PC-3 (cell line): ENCODE results near the gene NAT9. TPM values are rescaled to one million over a fixed set of nuclear protein-coding genes. Genes with fewer than 3 reads are reported as not detected.
A peak's percentile ranks its signal among the peaks of the same experiment; 100 is the strongest.

ENCODE experiments used
- ATAC-seq: fragments of 200-7000 bp; cut with Tn5 transposase; 2 replicates; pipeline ENCODE4 v1.9.1; 2020; ENCODE audit warnings: mild to moderate bottlenecking, moderate library complexity
- BruUV-seq: library from RNA; stranded (reverse); fragments of 400-500 nt; replicated peaks from 2 replicates; lab custom pipeline; 2021; lab: Mats Ljungman, UMichigan
- CTCF ChIA-PET: fragments of 300-600 bp; sonication (Branson Sonifier 250); formaldehyde crosslinking; loops from one replicate; lab custom pipeline; 2022; ENCODE audit warnings: antibody characterized with exemption; lab: Charles Lee
- POLR2A ChIA-PET: fragments of 300-600 bp; sonication (Branson Sonifier 250); formaldehyde crosslinking; loops from one replicate; lab custom pipeline; 2022; ENCODE audit warnings: antibody characterized with exemption; ENCODE audit not compliant: unreplicated experiment; lab: Charles Lee
- DNase-seq: peaks from one replicate; pipeline ENCODE4 v3.0.0-alpha.2; 2015
- H2AFZ ChIP-seq: fragments of 300-600 bp; sonication (generic); 2 replicates; pipeline ENCODE4 v1.6.0; 2016; ENCODE audit warnings: antibody characterized with exemption, low read length
- H3F3A ChIP-seq: fragments of 300-600 bp; sonication (generic); one replicate; pipeline ENCODE4 v1.6.0; 2017; ENCODE audit warnings: antibody characterized with exemption, low read length, control low read depth, mild to moderate bottlenecking; ENCODE audit not compliant: unreplicated experiment
- H3K27ac ChIP-seq: fragments of 300-600 bp; sonication (generic); 2 replicates; pipeline ENCODE4 v1.5.1; 2016; ENCODE audit warnings: mild to moderate bottlenecking, low read length
- H3K27me3 ChIP-seq: fragments of 300-600 bp; sonication (generic); 2 replicates; pipeline ENCODE4 v1.6.1; 2016; ENCODE audit warnings: low read length, mixed read lengths
- H3K36me3 ChIP-seq: fragments of 300-600 bp; sonication (generic); 2 replicates; pipeline ENCODE4 v1.6.1; 2016; ENCODE audit warnings: low read depth, mixed run types, low read length, mixed read lengths
- H3K4me1 ChIP-seq: fragments of 300-600 bp; sonication (generic); 2 replicates; pipeline ENCODE4 v1.5.1; 2016; ENCODE audit warnings: low read length; ENCODE audit not compliant: insufficient read depth
- H3K4me2 ChIP-seq: fragments of 300-600 bp; sonication (generic); 2 replicates; pipeline ENCODE4 v1.6.0; 2016; ENCODE audit warnings: low read length
- H3K4me3 ChIP-seq: fragments of 300-600 bp; sonication (generic); 2 replicates; pipeline ENCODE4 v1.5.1; 2016; ENCODE audit warnings: mild to moderate bottlenecking, low read length, mixed read lengths
- H3K79me2 ChIP-seq: fragments of 300-600 bp; sonication (generic); 2 replicates; pipeline ENCODE4 v1.6.1; 2017; ENCODE audit warnings: low read length, mixed read lengths
- H3K9ac ChIP-seq: fragments of 300-600 bp; sonication (generic); 2 replicates; pipeline ENCODE4 v1.6.0; 2016; ENCODE audit warnings: mild to moderate bottlenecking, low read length
- H3K9me2 ChIP-seq: fragments of 300-600 bp; sonication (generic); replicated peaks from 2 replicates; pipeline ENCODE4 v1.6.1; 2016; ENCODE audit warnings: mixed run types, low read length, mixed read lengths
- H3K9me3 ChIP-seq: fragments of 300-600 bp; sonication (generic); 2 replicates; pipeline ENCODE4 v1.6.1; 2016; ENCODE audit warnings: low read length, mixed read lengths
- H4K20me1 ChIP-seq: fragments of 300-600 bp; sonication (generic); 2 replicates; pipeline ENCODE4 v1.6.1; 2016; ENCODE audit warnings: low read length, mixed read lengths
- CTCF ChIP-seq: fragments of 300-600 bp; sonication (generic); conservative IDR thresholded peaks from 2 replicates; pipeline ENCODE4 v1.5.1; 2017; ENCODE audit warnings: antibody characterized with exemption, low read depth, mild to moderate bottlenecking, low read length
- EZH2 ChIP-seq: fragments of 300-600 bp; sonication (generic); IDR thresholded peaks from one replicate; pipeline ENCODE4 v1.6.1; 2017; ENCODE audit warnings: antibody characterized with exemption, mild to moderate bottlenecking, low read length; ENCODE audit not compliant: unreplicated experiment
- EZH2phosphoT487 ChIP-seq: fragments of 300-600 bp; sonication (generic); IDR thresholded peaks from 2 replicates; pipeline ENCODE4 v1.6.1; 2018; ENCODE audit warnings: mild to moderate bottlenecking, antibody characterized with exemption, low read length, borderline replicate concordance
- intact Hi-C: fragments of 100-400 bp; cut with micrococcal nuclease; formaldehyde crosslinking; loops from 2 replicates; pipeline ENCODE4 v1.9.0; 2023
- total RNA-seq: library from RNA; depleted of rRNA; stranded (reverse); fragments of >200 nt; gene quantifications from 2 replicates; pipeline ENCODE4 v1.2.3, GENCODE V29; 2014

The NAT9 gene
- total RNA-seq, 1 experiment from 2014 or later, result 55.4 TPM

GRCh38 chr17:74757931-74758847, 18.0 kb downstream of the NAT9 start:
- Histone ChIP-seq H3K4me2 (no peak overlapping the region), H3K4me3 (no peak overlapping the region)

GRCh38 chr17:74757502-74757901, 18.6 kb downstream of the NAT9 start:
- H3K27ac ChIP-seq, result no peak overlapping the region
- ATAC-seq, result peak; percentile 12; the same call in 1 of the 2 replicates
- CTCF ChIA-PET, result no interaction called here

More at GRCh38 chr17:74757931-74758847, 18.0 kb downstream of the NAT9 start:
- no peak overlapping the region for H2AFZ ChIP-seq
- TF ChIP-seq CTCF (no peak), EZH2phosphoT487 (no peak), EZH2 (no peak)
- peaks cover 34% of the 10 kb centered on the region for H3K79me2 ChIP-seq
- ChIA-PET POLR2A (interaction anchor here (0.5 to 0.6 kb wide), 2 partner anchors 115 to 532 kb away, joined by 3 read pairs; no protein-coding TSS in a partner anchor), CTCF (no interaction called here)
- no peaks in the 10 kb centered on the region for H3K9me3 ChIP-seq
- intact Hi-C loops, result no loop called here
- no peak overlapping the region for H3K9ac ChIP-seq
- peak; percentile 13; the same call in 1 of the 2 replicates for ATAC-seq
- DNase-seq, result no peak
- no peaks in the 10 kb centered on the region for H3K36me3 ChIP-seq
- H3K9me2 ChIP-seq, result no peaks in the 10 kb centered on the region
- H3F3A ChIP-seq, result no peaks in the 10 kb centered on the region
- H3K27ac ChIP-seq, result no peak overlapping the region
- H3K27me3 ChIP-seq, result no peaks in the 10 kb centered on the region
- BruUV-seq, result no TSS peak
- 0 out of 2 replicates have a peak, but pooled peaks cover 4% of the 10 kb centered on the region for H4K20me1 ChIP-seq
- peaks cover 21% of the 10 kb centered on the region for H3K4me1 ChIP-seq

More at GRCh38 chr17:74757502-74757901, 18.6 kb downstream of the NAT9 start:
- POLR2A ChIA-PET, result interaction anchor here (0.5 to 0.6 kb wide), 2 partner anchors 116 to 532 kb away, joined by 3 read pairs; no protein-coding TSS in a partner anchor
- intact Hi-C loops, result no loop called here
- TF ChIP-seq CTCF, result no peak
- TF ChIP-seq EZH2phosphoT487, result no peak
- no peak for TF ChIP-seq EZH2
- no peaks in the 10 kb centered on the region for H3K27me3 ChIP-seq
- H3K79me2 ChIP-seq, result peaks cover 40% of the 10 kb centered on the region
- no peak overlapping the region for H2AFZ ChIP-seq
- peaks cover 28% of the 10 kb centered on the region for H3K4me1 ChIP-seq
- H3F3A ChIP-seq, result no peaks in the 10 kb centered on the region
- H3K9me2 ChIP-seq, result no peaks in the 10 kb centered on the region
- H3K36me3 ChIP-seq, result no peaks in the 10 kb centered on the region
- BruUV-seq, result no TSS peak
- H3K4me2 ChIP-seq, result no peak overlapping the region
- no peak overlapping the region for H3K9ac ChIP-seq
- 0 out of 2 replicates have a peak, but pooled peaks cover 4% of the 10 kb centered on the region for H4K20me1 ChIP-seq
- H3K4me3 ChIP-seq, result no peak overlapping the region
- no peaks in the 10 kb centered on the region for H3K9me3 ChIP-seq
- DNase-seq, result no peak
